22Rv1 (cell line): ENCODE measurements around the gene SBF2.

ENCODE experiments used
- CTCF ChIP-seq: fragments of 450-650 bp; IDR thresholded peaks from 2 replicates; pipeline ENCODE4 v1.5.1; 2017; ENCODE audit warnings: mild to moderate bottlenecking
- ZFX ChIP-seq: fragments of 450-650 bp; IDR thresholded peaks from 2 replicates; pipeline ENCODE4 v1.6.1; 2017; ENCODE audit warnings: antibody characterized with exemption, borderline replicate concordance

GRCh38 chr11:9927670-9928069 is 366.3 kb downstream of the SBF2 start:
- TF ChIP-seq CTCF (no peak), ZFX (no peak)
